HEK293T (cell line): ENCODE data around the gene POU2F3.

ENCODE experiments used
- CTCF ChIA-PET: fragments of 350-600 bp; formaldehyde crosslinking; extraction: SDS; loops from one replicate; lab custom pipeline; 2021; ENCODE audit warnings: antibody characterized with exemption, inconsistent platforms; lab: Yijun Ruan, JAX
- POLR2A ChIA-PET: fragments of 350-600 bp; formaldehyde crosslinking; extraction: SDS; loops from one replicate; lab custom pipeline; 2020; ENCODE audit warnings: antibody characterized with exemption, inconsistent platforms; lab: Yijun Ruan, JAX
- DNase-seq: peaks from one replicate; pipeline ENCODE4 v3.0.0; 2012; ENCODE audit warnings: mixed read lengths; ENCODE audit errors: extremely low spot score
- ARNT ChIP-seq: fragments of 450-650 bp; IDR thresholded peaks from 2 replicates; pipeline ENCODE4 v1.6.1; 2017; ENCODE audit warnings: mild to moderate bottlenecking
- BHLHE40 ChIP-seq: fragments of 450-650 bp; IDR thresholded peaks from 2 replicates; pipeline ENCODE4 v1.6.1; 2016; ENCODE audit warnings: mild to moderate bottlenecking, moderate library complexity, borderline replicate concordance
- CTBP1 ChIP-seq: fragments of 450-650 bp; IDR thresholded peaks from 2 replicates; pipeline ENCODE4 v1.6.1; 2016; ENCODE audit warnings: borderline replicate concordance
- ELF4 ChIP-seq: fragments of 450-650 bp; IDR thresholded peaks from 2 replicates; pipeline ENCODE4 v1.6.1; 2017; ENCODE audit warnings: antibody characterized with exemption
- FOXA1 ChIP-seq: fragments of 450-650 bp; IDR thresholded peaks from 2 replicates; pipeline ENCODE4 v1.6.1; 2016; ENCODE audit warnings: mild to moderate bottlenecking
- FOXK2 ChIP-seq: fragments of 450-650 bp; IDR thresholded peaks from 2 replicates; pipeline ENCODE4 v1.6.1; 2016; ENCODE audit warnings: mild to moderate bottlenecking
- FOXM1 ChIP-seq: fragments of 450-650 bp; IDR thresholded peaks from 2 replicates; pipeline ENCODE4 v1.6.1; 2017; ENCODE audit warnings: mild to moderate bottlenecking, borderline replicate concordance
- HDGF ChIP-seq: fragments of 450-650 bp; IDR thresholded peaks from 2 replicates; pipeline ENCODE4 v1.6.1; 2017; ENCODE audit warnings: antibody characterized with exemption, borderline replicate concordance
- L3MBTL2 ChIP-seq: fragments of 450-650 bp; conservative IDR thresholded peaks from 2 replicates; pipeline ENCODE4 v1.6.1; 2016; ENCODE audit warnings: mild to moderate bottlenecking
- LEF1 ChIP-seq: fragments of 450-650 bp; IDR thresholded peaks from 2 replicates; pipeline ENCODE4 v1.6.1; 2017; ENCODE audit warnings: mild to moderate bottlenecking, borderline replicate concordance
- NFRKB ChIP-seq: fragments of 450-650 bp; IDR thresholded peaks from 2 replicates; pipeline ENCODE4 v1.6.1; 2016; ENCODE audit warnings: mild to moderate bottlenecking, moderate library complexity
- SP1 ChIP-seq: fragments of 450-650 bp; IDR thresholded peaks from 2 replicates; pipeline ENCODE4 v1.6.1; 2017
- SUZ12 ChIP-seq: fragments of 450-650 bp; IDR thresholded peaks from 2 replicates; pipeline ENCODE4 v1.6.1; 2016; ENCODE audit warnings: mild to moderate bottlenecking
- TARDBP ChIP-seq: fragments of 450-650 bp; IDR thresholded peaks from 2 replicates; pipeline ENCODE4 v1.6.1; 2016
- ZNF384 ChIP-seq: fragments of 450-650 bp; IDR thresholded peaks from 2 replicates; pipeline ENCODE4 v1.6.1; 2016
- TF ChIP-seq, protein P1 (sequence below): fragments of 450-650 bp; IDR thresholded peaks from 2 replicates; pipeline ENCODE4 v1.6.1; 2016

POU2F3 gene

DNA sequence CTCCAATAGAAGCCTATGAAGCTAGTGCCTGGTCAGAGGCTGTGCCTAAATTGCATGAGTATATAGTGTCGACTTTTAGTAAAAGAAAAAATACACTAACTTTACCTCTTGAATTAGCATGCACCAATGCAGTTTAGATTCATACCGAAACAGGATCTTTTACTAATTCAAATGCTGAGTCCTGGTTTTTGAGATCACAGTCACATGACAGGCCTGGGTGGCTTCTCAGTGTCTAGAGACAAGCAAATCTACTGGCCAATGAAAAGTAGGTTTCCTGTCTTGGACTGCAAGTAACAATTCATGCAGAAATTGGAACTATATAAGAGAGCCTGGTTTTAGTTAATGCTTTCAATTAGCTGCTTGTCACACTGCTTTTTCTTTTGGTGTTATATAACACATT lies 103.5 kb downstream of the POU2F3 start:
- ChIA-PET POLR2A (no interaction called here), CTCF (interaction anchor here (0.8 kb wide), 1 partner anchor 140 kb away, joined by 5 read pairs; no protein-coding TSS in a partner anchor)
- no peak for TF ChIP-seq NFRKB
- TF ChIP-seq SUZ12, result no peak
- TF ChIP-seq FOXA1, result no peak
- no peak for DNase-seq

DNA sequence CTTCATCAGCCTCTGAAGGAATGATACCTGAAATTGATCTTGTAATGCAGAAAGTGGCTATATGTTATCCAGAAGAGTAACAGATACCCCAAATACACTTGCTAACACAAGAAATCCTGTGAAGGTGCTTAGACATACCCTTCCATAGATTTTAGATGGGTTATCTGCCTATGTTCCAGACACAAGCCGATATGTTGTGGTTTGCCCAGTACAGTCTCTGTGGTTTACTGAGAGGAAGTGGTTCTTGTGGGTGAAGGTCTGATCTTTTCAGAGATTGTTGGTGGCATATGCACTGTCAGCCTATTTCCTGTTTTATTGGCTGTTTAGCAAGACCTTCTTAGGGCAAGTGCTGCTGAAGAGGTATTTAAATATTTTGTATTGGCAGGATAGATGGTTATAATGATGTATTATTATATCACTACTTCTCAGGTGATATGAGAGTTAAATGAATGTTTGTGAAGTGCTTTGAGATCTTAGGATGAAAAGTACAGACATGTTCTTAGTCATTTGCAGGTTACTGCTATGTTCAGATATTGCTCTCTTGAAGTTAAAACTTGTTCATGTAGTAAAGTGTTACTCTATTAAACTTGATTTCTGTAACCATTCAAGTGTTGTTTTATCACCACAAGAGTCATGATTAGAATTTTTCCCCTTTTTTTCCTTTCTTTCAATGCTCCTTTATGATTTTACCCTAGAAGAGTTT lies 104.5 kb downstream of the POU2F3 start:
- POLR2A ChIA-PET, result no interaction called here
- no peak for TF ChIP-seq TARDBP
- TF ChIP-seq ZNF384, result peak; percentile 42; the same call in 1 of the 2 replicates
- no peak for DNase-seq
- CTCF ChIA-PET, result no interaction called here

DNA sequence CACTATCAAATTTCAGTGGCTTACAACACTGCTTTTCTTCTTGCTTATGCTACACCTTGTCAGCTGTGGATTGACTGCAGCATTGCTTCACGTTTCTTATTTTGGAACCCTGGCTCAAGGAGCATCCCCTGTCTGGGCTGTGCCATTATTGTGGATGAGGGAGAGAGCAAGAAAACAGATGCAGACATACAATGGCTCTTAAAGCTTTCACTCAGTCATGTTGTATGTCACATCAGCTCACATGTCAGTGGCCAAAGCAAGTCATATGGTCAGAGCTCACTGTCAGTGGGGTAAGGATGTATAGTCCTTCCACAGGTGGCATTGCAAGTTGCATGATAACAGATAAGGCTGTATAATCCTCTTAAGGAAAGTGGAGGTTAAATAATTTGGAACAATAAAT lies 106.3 kb downstream of the POU2F3 start:
- CTCF ChIA-PET, result interaction anchor here (0.7 kb wide), 1 partner anchor 124 kb away, joined by 3 read pairs; no protein-coding TSS in a partner anchor
- DNase-seq, result no peak
- no peak for TF ChIP-seq SP1
- no peak for TF ChIP-seq L3MBTL2
- TF ChIP-seq, protein P1, sequence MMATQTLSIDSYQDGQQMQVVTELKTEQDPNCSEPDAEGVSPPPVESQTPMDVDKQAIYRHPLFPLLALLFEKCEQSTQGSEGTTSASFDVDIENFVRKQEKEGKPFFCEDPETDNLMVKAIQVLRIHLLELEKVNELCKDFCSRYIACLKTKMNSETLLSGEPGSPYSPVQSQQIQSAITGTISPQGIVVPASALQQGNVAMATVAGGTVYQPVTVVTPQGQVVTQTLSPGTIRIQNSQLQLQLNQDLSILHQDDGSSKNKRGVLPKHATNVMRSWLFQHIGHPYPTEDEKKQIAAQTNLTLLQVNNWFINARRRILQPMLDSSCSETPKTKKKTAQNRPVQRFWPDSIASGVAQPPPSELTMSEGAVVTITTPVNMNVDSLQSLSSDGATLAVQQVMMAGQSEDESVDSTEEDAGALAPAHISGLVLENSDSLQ, result peak; percentile 62
- no peak for TF ChIP-seq ELF4
- no peak for TF ChIP-seq NFRKB
- POLR2A ChIA-PET, result interaction anchor here (1.2 to 3.4 kb wide), 2 partner anchors 9 to 11 kb away, joined by 4 to 21 read pairs; partner anchors contain the start of gene ARHGEF12

DNA sequence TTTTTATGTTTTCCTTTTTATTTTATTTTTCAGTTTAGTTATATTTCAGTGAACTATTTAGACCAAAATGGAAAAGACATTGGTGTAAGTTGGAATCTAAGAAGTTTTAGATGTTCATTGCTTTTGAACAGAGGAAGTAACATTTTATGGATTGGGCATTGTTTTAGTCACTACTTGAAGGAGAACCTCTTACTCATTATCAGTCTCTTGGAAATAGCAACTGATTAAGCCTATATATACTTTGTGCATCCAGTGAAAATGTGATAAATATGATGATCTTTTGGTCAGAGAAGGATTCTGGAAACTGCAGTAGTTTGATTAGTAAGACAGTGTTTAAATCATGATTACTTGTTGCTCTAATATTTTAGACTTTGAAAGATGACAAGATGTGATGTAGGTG lies 110.7 kb downstream of the POU2F3 start:
- no peak for DNase-seq
- ChIA-PET CTCF (no interaction called here), POLR2A (no interaction called here)
- no peak; the same call in 1 of the 2 replicates for TF ChIP-seq ZNF384
- no peak for TF ChIP-seq FOXA1
- no peak for TF ChIP-seq CTBP1
- TF ChIP-seq LEF1, result no peak
- TF ChIP-seq SUZ12, result no peak
- TF ChIP-seq, protein P1, result no peak
- TF ChIP-seq FOXK2, result no peak

DNA sequence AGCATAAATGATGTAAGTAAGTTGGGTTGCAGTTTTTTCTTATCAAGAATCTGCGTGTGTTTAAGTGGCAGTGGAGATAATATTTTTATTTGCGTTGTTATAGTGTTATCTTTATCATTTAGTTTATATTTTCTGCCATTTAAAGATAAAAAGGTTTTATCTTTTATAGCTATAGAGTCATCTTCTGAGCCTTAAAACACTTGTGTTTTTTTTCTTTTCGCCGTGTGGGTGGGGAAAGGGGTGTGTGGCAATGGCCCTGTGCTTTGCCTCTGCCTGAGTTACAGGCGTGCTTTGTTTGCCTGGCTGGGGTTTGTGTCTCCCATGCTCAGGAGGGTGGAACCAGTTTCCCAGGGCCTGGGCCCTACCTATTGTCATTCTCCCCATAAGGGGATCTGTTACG lies 112.5 kb downstream of the POU2F3 start:
- TF ChIP-seq SUZ12, result no peak
- TF ChIP-seq HDGF, result no peak
- TF ChIP-seq SP1, result no peak
- POLR2A ChIA-PET, result no interaction called here
- DNase-seq, result no peak
- CTCF ChIA-PET, result interaction anchor here (0.6 kb wide), 1 partner anchor 15 kb away, joined by 3 read pairs; no protein-coding TSS in a partner anchor

DNA sequence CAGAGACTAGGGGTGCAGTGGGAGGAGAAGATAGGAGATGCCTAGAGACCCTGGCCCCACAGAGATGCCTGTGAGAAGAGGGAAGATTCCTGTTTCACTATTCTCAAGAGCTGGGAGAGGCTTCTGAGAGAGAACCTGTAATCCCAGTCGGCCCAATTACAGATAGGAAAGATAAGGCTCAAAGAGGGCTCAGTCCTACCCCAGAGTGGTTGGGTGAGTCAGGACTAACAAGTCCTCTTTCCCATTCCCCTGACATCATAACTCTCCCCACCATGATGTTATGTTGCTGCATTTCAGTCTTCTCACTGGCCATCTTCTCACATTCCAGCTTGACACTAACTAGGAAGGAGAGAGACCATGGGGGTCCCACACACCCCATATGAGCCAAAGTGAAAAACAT lies 114.1 kb downstream of the POU2F3 start:
- TF ChIP-seq TARDBP, result no peak
- POLR2A ChIA-PET, result no interaction called here
- no peak for DNase-seq
- CTCF ChIA-PET, result no interaction called here

DNA sequence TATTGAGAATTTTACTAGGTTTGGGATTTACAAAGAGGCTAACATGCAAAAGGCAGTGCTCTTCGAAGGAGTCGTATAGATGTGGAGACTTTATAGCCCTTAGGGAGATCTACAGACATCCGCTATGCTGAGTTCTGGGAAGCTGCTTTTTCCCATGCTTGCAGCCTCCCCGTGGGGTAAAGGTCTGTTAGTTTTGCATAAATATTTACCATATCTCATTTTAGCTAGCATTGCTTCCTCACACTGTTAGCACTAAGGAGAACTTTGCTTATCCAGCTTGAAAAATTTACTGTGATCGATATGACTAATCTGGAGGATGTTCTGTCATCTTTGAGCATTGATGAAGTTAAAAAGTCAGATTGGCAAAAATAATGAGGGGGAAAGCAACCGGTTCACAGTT lies 114.8 kb downstream of the POU2F3 start:
- POLR2A ChIA-PET, result no interaction called here
- TF ChIP-seq SP1, result no peak
- TF ChIP-seq, protein P1, result no peak
- TF ChIP-seq CTBP1, result no peak
- TF ChIP-seq LEF1, result no peak
- no peak for TF ChIP-seq BHLHE40
- TF ChIP-seq NFRKB, result no peak
- no peak for TF ChIP-seq ELF4
- TF ChIP-seq FOXM1, result no peak
- TF ChIP-seq TARDBP, result no peak
- TF ChIP-seq HDGF, result no peak
- no peak for TF ChIP-seq FOXK2
- TF ChIP-seq ZNF384, result no peak
- TF ChIP-seq SUZ12, result no peak
- TF ChIP-seq FOXA1, result no peak
- TF ChIP-seq ARNT, result no peak
- no peak for TF ChIP-seq L3MBTL2
- no peak for DNase-seq
- CTCF ChIA-PET, result no interaction called here

DNA sequence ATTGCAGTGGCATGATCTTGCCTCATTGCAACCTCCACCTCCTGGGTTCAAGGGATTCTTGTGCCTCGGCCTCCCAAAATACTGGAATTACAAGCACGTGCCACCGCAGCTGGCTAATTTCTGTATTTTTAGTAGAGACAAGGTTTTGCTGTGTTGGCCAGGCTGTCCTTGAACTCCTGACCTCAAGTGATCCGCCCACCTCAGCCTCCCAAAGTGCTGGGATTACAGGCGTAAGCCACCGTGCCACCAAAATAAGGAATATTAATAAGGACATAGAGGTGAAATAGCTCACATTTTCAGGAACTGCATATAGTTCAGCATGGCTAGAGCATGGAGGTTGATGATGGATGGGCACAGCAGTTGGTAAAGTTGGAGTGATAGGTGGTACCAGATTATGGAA lies 117.7 kb downstream of the POU2F3 start:
- ChIA-PET CTCF (no interaction called here), POLR2A (no interaction called here)
- TF ChIP-seq FOXM1 (no peak), HDGF (no peak), BHLHE40 (no peak), NFRKB (no peak), SP1 (no peak), CTBP1 (no peak), ELF4 (no peak), L3MBTL2 (no peak), LEF1 (no peak), FOXA1 (no peak), ZNF384 (no peak), ARNT (no peak), FOXK2 (no peak)
- TF ChIP-seq, protein P1, result no peak
- no peak for DNase-seq
